Measurements from ENCODE around the gene RNF157.

Gene RNF157

DNA sequence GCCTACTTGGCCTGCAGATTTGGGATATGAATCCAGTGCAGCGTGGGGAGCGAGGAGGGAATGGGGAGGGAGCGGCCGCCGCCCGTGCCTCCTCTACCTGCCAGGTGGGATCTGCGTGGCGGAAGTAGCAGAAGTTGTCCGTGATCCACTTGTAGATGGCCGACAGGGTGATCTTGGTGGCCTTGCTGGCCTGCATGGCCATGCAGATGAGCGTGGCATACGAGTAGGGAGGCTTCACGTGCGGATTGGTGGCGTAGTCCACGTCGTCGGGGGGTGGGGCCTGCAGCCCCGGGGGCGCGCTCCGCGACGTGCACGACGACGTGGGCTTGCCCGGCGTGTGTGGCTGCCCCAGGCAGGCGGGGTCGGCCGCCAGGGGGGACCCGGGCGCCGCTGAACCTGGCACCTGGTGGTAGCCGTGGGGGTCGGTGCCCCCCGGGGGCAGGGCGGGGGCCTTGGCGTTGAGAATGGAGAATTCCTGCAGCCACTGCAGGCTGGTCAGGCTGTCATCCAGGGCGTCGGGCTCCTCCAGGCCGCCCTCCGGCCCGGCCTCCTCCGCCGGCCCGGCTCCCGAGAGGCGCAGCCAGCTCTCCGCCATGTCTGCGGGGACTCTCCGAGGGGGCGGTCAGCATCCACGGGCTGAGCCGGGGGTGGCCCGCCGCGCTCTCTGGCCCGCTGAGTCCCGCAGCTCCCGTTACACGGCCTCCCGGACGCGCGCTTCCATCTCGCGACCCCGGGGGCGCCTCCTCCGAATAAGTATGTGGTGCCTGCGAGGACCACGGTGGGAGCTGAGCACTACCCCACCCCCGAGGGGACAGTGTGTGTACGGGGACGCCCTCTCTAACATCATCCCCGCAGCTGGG is 100.3 kb downstream of the RNF157 start:
- DNase-seq (ENCODE audit: low spot score) = peak; percentile 76

DNA sequence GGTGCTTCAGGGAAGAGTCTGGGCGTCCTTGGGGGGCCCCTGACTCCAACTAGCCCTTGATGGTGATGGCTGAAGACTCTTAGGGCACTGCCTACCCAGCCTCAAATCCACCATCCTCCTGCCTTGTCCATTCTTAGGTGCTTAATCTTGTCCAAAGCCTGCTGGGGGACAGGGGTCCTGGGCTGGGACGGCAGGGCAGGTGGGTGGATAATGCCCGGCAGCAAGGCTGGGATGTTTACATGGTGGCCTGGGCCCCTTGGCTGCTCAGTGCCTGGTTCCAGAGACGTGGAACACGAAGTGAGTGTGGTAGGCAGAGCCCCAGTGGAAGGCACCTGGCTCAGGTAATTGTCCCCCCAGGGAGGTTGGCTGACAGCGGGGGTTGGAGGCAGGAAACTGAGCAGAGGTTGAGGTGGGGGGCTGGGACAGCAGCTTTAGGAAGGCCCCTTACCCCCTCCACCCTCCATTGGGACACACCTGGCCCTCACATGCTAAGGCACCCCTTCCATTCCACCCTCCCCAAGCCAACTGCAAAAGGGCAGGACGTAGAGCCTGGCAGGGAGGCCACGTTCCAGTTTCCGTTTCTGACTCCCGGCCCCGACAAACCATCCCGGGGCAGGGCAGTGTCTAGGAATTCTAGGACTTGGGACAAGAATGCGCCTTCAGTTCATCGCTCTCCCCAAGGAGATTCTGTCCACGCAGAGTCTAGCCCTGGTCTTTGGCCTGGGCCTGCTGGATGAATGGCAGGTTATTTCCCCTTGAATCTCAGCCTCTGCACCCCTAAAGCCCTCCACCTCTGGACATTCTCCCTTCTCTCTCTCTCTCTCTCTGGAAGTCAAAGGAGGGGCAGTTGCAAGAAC is 101.2 kb downstream of the RNF157 start:
- DNase-seq (ENCODE audit: low spot score) = no peak

DNA sequence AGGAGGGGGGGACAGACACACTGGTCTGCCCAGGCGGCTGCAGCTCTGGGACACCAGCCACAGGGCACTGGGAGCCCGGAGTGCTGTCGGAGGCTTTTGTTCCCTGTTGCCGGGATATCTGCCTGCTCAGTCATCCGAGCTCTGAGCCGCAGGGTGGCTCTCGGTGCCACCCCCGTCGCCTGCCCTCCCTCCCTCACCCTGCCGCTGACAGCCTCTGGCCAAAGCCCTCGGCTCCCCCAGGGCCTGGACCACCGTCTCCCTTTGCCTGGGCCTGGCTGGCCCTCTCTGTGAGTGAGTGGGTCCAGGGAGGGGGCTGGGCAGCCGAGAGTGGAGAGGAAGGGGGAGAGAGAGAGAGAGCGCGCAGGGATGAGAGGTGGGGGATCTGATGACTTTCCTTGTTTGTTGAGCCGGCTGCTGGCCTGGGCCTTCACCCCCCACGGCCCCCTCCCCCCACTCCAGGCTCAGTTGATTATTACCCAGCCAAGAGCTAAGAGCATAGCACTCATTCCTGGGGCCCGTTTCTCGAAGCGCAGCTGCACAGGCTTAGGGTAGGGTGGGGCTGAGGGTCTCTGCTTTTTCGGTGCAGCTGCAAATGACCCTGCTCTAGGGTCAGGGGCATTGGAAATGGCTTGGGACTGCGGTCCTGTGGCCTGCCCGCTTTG is 101.9 kb downstream of the RNF157 start:
- DNase-seq (ENCODE audit: low spot score) = no peak

DNA sequence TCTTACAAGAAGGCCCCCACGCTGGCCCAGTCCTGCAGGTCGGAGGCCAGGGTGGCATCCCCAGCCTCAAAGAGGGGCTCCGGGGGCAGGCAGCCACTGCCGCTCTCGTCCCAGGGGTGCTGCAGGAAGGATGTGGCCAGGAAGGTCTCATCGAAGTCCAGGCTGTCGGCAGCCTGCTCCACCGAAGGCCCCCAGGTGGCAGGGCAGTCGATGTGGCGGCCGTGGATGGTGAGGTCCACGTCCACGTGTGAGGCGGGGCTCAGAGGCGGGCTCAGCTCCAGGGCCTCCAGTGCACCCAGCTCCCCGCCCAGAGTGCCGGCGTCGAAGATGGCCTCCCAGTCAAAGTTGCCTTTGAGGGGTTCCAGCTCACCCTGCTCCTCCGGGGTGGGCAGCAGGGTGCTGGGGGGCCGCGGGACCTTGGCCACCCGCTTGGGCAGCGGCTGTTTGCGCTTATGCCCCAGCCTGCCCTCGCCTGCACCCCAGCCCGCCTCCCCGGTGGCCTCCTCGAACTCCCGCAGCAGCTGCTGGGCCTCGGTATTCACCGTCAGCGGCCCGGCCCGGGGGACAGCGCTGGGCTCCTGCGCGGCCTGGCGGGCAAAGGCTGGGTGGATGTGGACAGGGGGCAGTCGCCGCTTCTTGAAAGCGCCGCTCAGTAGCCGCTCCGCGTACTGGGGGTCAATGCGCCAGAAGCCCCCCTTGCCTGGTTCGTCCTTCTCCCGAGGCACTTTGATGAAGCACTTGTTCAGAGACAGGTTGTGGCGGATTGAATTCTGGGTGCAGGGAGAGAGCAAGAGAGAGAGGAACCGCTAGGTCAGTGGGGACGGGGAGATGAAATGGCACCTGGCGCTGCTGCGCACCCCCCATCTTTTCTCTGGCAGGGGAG is 102.7 kb downstream of the RNF157 start:
- DNase-seq (ENCODE audit: low spot score) = no peak

DNA sequence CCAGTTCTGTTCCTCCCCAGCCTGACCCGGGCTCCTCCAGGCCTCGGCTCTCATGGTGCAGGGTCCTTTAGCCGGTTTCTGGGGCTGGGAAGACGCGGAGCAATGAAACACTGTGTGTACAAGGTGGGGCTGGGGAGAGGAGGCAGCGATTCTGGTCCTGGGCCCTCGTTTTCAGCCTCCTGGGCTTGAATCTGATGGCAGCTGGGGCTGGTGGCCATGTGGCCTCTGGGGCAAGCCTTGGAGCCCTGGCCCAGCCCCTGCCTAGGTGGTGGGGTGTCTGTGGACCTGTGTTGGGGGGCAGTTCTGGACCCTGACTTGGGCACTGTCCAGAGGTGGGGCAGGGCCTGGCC is 103.3 kb downstream of the RNF157 start:
- DNase-seq (ENCODE audit: low spot score) = no peak

DNA sequence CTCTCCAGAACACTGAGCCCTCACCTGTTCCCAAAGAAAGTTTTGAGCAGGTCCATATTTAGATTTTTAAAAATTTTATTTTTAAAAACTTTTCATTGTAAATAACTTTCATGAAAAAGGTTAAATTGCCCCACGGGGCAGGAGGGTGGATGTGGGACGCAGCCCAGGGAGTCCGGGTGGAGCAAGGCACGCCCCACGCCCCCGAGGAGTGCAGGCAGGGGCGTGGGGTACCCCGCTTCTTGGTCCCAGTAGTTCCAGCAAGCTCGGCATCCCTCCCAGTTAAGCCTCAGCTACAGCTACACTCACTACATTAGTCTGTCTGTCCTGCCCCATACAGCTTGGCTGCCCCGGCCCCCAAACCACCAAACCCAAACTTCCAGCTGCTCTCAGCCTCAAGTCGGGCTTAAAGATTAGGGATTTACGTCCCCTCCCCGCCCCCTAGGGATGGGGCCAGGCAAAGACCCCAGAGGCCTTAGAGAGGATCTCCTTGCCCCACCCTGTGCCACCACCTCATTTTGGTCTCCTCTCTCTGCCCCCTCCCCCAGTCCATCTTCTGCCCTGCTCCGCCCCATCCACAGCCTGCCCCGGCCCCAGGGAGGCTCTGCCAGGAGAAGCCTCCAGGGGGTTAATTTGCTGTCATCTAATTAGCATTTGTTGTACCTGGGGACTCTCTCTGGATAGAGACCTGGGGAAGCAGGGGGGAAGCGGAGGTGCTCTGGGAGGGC is 103.9 kb downstream of the RNF157 start:
- DNase-seq (ENCODE audit: low spot score) = no peak

DNA sequence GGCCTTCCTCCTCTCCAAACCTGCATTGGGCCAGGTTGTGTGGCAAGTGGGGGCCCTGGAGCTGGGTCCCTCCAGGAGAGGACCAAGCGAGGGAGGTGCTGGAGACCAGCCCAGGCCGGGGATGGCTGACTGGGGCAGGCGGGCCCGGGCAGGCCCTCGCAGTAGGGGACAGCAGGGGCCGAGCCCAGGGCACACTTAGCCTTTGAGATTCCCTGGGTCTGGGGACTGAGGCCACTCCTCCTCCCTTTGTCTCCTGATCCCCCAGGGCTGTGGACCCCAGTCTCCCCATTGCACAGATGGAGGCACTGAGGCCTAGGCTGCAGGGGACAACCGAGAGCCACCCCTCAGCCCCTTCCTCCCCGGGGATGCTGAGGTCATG is 104.5 kb downstream of the RNF157 start:
- no peak for DNase-seq (ENCODE audit: low spot score)

DNA sequence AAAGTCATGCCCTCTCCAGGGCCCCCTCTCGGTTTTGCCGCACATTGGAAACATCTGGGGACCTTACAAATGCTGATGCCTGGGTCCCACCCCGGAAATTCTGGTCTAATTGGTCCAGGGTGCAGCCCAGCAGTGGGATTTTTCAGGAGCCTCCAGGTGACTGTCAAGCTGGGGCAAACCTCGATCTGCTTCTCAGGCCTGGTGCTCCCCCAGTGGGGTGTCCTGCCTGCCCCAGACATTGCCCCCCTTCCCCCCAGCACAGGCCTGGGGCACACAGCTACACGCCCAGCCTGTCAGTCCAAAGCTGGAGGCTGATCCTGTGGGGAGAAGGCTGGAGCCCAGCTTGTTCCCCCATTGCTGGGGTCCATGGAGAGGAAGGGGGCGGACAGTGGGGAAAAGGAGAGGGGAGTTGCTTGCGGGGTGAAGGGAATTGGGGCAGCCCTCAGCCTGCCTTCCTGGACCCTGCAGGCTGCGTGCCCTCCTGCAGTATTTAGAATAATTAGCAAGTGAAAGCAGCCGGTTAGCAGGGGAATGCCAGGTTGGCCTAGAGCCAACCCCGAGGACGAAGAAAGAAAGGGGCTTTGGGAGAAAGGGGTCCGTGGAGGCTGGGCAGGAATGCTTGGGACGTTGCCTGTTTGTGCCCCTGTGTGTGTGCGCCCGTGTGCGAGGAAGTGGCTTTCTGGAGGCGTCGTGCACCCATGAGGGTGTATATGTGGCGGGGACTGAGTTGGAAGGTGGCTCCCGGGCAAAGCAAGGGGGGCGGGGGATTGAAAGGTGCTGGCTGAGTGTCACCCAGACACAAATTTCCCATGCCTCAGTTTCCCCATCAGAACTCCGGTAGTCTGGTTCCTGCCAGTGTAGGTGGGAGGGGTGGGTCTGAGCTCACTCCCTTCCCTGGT is 105.1 kb downstream of the RNF157 start:
- no peak for DNase-seq (ENCODE audit: low spot score)

DNA sequence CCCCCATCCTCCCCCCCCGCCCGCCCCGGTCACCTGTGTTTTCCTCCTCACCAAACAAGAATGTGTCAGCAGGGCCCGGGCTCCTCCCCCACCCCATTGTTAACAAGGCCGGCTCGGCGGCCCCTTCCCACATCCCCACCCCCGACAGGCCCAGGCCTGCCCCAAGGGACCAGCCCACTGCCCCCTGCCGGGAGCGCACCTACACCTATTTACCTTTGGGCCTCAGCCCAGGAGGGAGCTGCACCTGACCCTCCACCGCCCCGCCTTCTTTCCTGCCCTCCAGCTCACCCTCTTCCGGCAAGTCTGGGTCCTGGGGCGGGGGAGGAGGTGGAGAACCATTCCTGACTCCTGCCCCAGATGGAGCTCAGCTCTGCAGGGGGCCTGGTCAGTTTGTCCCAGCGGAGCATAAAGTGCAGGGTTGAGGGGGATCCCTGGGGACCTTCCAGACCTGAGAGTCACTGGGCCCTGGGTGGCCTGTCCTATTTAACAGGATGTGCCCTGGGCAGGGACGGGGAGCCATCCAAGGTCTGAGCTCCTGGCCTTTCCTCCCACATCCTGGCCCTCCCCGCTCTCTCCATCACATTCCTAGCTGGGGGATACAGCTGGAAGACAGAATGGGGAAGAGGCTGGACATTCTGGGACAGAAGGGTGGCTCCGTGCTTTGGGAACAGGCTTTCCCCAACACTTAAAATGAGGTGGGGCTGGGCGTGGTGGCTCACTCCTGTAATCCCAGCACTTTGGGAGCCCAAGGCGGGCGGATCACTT is 107.5 kb downstream of the RNF157 start:
- DNase-seq (ENCODE audit: low spot score) = no peak

DNA sequence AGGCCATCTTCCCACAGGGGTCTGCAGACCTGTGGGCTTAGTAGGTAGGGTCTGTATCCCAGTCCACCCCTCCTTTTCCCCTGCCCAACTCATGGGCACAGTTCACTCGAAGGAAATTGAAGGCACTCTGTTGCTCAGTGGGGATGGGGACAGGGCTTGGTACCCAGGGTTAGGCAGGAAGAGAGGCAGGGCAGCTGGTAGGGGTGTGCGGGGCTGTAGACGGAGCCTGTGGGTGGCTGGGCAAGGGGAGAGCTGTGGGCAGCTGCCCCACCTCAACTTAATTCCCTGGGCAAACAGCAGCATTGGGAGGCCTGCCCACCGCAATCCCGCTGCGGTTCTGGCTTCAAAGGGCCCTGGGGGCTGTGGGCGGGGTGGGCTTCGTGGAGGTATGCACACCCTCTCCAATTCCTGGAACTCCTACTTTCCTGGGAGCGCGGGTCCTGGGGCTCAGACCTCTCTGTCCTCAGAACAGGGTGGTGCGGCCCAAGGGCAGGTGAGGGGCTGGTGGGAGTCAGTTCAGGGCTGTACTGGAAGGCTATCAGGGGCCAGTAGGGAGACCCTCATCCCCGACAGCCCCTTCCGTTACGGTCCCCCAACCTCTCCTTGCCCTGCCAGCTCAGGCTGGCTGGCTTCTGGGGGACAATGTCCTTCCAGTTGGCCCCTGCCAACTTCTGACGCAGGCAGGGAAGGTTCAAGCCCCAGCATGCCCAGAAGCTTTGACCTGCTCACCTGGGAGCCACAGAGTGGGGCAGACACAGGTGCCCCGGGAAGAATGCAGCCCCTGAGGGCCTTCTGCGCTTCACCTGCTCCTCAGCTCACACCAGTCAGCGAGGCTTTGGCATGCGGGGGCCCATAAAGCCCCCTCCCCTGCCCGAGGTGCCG is 108.4 kb downstream of the RNF157 start:
- no peak for DNase-seq (ENCODE audit: low spot score)

DNA sequence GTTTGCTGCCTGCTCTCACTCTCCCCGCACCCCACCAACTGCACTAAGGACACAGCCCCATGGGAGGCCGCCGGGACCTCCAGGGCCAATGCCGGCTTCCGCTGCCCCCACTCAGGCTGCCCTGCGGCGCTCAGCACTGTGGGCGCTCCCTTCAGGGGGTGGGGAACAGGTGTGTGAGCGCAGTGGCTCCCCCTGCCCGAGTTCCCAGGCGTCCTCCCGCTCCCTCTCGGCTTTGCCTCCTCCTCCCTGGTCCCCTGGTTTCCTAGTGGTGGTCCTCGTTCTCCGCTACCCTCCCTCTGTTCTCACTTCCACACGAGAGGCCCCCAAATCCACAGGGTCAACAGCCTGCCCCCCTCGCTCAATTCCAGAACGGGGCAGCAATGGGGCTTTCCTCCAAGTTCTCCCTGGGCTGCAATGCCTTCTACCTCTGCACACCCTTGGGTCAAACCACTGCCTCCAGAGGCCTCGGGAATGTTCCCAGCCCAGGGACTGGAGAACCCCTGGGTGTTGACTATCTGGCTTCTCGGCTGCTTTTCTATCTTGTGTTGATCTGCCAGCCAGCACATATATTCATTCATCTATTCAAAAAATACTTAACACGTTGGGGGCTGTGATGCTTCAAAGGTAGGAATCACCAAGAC is 109.1 kb downstream of the RNF157 start:
- DNase-seq (ENCODE audit: low spot score) = no peak

DNA sequence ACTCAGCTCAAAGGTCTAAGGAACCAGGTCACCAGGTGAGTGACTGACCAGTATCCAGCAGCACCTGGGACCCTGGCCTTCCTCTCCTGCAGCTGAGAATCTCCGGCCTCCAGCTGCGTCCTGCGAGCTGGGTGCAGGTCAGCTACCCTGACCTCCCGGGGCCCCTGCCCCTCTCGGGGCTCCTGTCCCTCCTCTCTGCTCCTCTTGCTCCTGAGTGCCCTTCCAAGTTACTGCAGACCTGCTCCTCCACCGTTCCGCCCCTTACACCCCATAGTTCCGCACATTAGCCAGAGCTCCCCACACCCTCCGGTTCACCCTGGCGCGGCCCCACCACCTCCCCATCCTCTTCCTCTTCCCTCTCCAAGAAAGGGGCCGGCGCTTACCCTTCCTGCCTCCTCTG is 109.8 kb downstream of the RNF157 start:
- no peak for DNase-seq (ENCODE audit: low spot score)

DNA sequence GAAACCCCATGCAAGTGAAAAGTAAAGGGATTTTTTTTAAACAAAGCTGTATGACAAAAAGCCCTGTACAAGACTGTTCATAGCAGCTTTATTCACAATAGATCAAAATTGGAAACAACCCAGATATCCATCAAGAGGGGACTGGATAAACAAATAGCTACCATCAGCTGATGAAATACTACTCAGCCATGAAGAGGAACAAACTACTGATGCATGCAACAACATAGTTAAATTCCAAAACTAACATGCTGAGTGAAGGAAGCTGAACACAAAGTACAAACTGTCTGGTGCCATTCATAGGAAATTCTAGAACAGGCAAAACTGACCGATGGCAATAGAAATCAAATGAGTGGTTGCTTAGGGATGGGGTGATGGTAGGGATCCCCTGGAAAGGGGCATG is 114.4 kb downstream of the RNF157 start:
- DNase-seq (ENCODE audit: low spot score) = no peak

DNA sequence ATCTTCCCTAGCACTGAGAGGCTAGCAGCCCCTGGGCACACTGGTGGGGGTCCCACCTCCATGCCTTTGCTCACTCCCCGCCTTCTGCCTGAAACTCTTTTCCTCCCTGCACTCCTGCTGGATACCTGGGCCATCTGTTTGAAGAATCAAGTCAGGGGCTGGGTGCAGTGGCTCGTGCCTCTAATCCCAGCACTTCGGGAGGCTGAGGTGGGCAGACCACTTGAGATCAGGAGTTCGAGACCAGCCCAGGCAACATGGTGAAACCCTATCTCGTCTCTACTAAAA is 115.0 kb downstream of the RNF157 start:
- no peak for DNase-seq (ENCODE audit: low spot score)

DNA sequence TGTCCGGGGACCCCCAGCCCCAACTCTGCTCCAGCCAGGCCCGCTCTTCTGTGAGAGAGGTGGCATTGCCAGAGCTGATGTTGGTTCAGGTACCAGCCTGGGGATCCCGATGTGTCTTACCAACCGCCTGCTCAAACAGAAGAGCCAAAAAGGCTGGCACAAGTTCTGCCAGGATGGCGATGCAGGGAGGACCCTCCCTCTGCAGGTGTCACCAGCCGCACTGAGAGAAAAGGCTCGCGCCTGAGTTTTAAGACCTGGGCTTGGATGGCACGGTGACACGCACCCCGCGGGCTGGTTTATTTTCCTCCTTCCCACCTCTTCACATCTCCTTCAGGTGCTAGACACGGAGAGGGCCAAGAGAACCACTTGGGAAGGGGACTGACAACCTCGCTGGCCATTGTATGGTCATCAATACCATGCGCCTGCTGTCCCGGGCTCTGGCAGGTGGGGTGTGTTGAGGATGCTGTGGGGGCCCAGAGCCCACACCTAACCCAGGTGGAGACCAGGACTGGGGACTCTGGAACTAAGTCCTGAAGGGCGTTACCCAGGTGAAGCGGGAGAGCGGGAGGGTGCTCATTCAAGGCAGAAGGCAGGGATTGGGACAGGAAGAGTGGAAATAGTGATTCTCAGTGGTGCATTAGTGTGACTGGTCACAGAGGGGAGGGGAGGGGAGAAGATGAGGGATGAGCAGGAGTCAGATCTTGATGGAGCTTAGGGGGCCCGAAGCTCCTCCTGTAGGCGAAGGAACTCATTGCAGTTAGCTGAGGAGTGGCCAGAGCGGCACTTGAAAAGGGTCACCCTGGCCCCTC is 115.5 kb downstream of the RNF157 start:
- no peak for DNase-seq (ENCODE audit: low spot score)

DNA sequence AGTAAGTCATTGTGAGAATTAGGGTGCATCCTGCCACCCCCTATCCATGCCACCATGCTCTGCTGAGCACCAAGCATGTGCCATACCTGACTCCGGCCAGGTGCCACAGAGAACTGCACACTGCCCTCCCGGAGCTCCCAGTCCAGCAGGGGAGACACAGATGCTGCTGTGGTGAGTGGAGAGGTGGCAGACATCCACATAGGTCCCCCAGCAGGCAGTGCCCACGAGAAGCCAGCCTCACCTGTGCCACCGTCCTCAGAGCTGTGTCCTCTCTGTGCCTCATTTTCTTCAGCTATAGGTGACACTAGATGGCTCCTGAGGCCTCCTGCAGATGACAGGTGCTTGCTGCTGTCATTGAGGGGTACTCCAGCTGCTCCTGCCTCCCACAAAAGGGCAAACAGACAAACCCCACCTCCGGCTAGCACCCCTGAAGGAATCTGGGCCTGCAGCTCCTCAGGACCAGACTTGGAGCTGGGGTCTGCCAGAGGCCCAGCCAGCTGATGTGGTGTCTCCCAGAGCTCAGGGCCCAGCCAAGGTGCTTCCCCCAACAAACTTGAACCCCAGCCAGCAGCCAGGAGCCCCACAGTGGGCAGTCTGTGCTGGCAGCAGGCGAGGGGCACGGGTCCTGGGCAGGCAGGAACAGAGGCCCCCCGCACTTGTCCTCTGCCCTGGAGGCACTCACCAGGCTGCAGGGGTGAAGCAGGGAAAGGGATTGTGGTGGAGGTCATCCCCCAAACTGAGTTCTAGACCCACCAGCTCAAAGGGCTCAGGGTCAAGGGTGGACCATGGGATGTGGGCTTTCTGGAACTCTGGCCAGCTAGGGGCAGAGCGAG is 116.3 kb downstream of the RNF157 start:
- DNase-seq (ENCODE audit: low spot score) = no peak
